Muscle layer of duodenum (tissue), 2 donors: Measurements from ENCODE around the gene ZBTB20.

ENCODE experiments used
- H3K27ac ChIP-seq: one replicate; pipeline ENCODE4 v1.7.0; 2013; ENCODE audit warnings: mild to moderate bottlenecking, low read length
- H3K27me3 ChIP-seq: one replicate; pipeline ENCODE4 v1.7.0; 2013; ENCODE audit warnings: low read depth, mild to moderate bottlenecking, control low read depth, low read length
- H3K36me3 ChIP-seq, 2 donors: one replicate each; pipeline ENCODE4 v1.7.0; 2013; ENCODE audit warnings: low read length in 2 of 2, control low read depth in 1 of 2, mild to moderate bottlenecking in 1 of 2; ENCODE audit not compliant: insufficient read depth in 2 of 2, control insufficient read depth in 1 of 2
- H3K4me1 ChIP-seq, 2 donors: one replicate each; pipeline ENCODE4 v1.7.0; 2013; ENCODE audit warnings: low read length in 2 of 2, mild to moderate bottlenecking in 2 of 2, control low read depth in 1 of 2, moderate library complexity in 1 of 2; ENCODE audit not compliant: insufficient read depth in 2 of 2, control insufficient read depth in 1 of 2
- H3K4me3 ChIP-seq, 2 donors: one replicate each; pipeline ENCODE4 v1.7.0; 2013; ENCODE audit warnings: low read length in 2 of 2, low read depth in 1 of 2, mild to moderate bottlenecking in 1 of 2
- H3K9me3 ChIP-seq, 2 donors: one replicate each; pipeline ENCODE4 v1.7.0; 2013; ENCODE audit warnings: low read length in 2 of 2, control low read depth in 1 of 2, mild to moderate bottlenecking in 1 of 2; ENCODE audit not compliant: control insufficient read depth in 1 of 2
- donor health status: healthy.

The ZBTB20 gene

GRCh38 chr3:114878114-114878839, 268.8 kb downstream of the ZBTB20 start:
- Histone ChIP-seq H3K27ac (no peak overlapping the region), H3K36me3 (no peaks in the 10 kb centered on the region), H3K27me3 (no peaks in the 10 kb centered on the region), H3K4me3 (no peak overlapping the region), H3K4me1 (peaks cover 9 to 42% of the 10 kb centered on the region in 2 donors), H3K9me3 (no peaks in the 10 kb centered on the region)

- H3K9me3 ChIP-seq = no peaks in the 10 kb centered on the region
- H3K27ac ChIP-seq = no peak overlapping the region
- no peak overlapping the region for H3K4me3 ChIP-seq
- H3K27me3 ChIP-seq = no peaks in the 10 kb centered on the region
- H3K36me3 ChIP-seq = no peaks in the 10 kb centered on the region
- H3K4me1 ChIP-seq = peaks cover 9 to 42% of the 10 kb centered on the region in 2 donors
Observed at GRCh38 chr3:114877378-114878113, 269.5 kb downstream of the ZBTB20 start.

DNA sequence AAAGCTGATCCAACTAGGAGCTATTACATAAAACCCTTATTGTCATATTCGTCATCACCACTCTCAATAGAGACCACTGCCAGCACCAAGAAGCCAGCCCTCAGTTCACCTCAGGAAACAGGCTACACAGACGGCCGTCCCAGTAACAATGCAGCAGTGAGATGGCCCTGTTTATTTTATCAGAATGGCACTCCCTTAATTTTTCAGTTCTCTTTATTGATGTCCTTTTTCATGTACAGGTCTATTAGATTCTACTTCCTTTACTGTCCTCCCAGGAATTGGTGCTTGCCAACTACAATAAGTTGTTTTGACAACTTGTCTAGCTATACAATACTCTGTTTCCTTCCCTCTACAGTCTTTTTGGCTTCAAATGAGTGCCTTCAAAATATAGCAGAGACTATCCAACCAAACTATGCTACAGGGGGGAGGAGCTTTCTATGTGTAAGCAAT, 272.5 kb downstream of the ZBTB20 start:
- Histone ChIP-seq H3K36me3 (no peaks in the 10 kb centered on the region), H3K27me3 (no peaks in the 10 kb centered on the region), H3K4me1 (peaks cover 9 to 32% of the 10 kb centered on the region in 2 donors), H3K27ac (no peak overlapping the region), H3K4me3 (no peak overlapping the region), H3K9me3 (no peaks in the 10 kb centered on the region)

- H3K27ac ChIP-seq = no peak overlapping the region
- no peaks in the 10 kb centered on the region for H3K27me3 ChIP-seq
- H3K9me3 ChIP-seq = no peaks in the 10 kb centered on the region
- no peaks in the 10 kb centered on the region for H3K36me3 ChIP-seq
- peaks cover 6 to 23% of the 10 kb centered on the region in 2 donors for H3K4me1 ChIP-seq
- H3K4me3 ChIP-seq = no peak overlapping the region
Observed at GRCh38 chr3:114873591-114873990, 273.5 kb downstream of the ZBTB20 start.

- no peak overlapping the region for H3K27ac ChIP-seq
- no peaks in the 10 kb centered on the region for H3K27me3 ChIP-seq
- H3K9me3 ChIP-seq = no peaks in the 10 kb centered on the region
- H3K36me3 ChIP-seq = no peaks in the 10 kb centered on the region
- H3K4me3 ChIP-seq = no peak overlapping the region
- H3K4me1 ChIP-seq = peaks cover 6 to 14% of the 10 kb centered on the region in 2 donors
Observed at GRCh38 chr3:114872588-114872987, 274.5 kb downstream of the ZBTB20 start.

DNA sequence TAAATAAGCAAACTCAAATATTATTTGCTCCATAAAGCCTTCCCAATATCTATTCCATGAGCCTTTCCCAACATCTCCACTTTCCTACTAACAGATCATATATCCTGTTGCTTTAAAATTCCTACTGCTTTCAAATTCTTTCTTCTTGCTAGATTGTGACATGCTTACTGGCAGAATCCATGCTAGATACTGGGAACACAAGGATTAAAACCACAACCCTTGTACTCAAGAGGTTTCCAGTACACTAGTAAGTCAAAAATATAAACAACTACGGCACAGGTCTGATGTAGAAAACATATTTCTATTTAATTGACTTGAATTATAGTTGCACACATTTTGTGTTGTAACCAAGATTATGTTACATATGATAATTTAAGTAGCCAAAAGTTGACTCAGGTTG, 275.0 kb downstream of the ZBTB20 start:
- peaks cover 6 to 14% of the 10 kb centered on the region in 2 donors for H3K4me1 ChIP-seq
- no peaks in the 10 kb centered on the region for H3K36me3 ChIP-seq
- H3K27me3 ChIP-seq = no peaks in the 10 kb centered on the region
- H3K27ac ChIP-seq = no peak overlapping the region
- no peaks in the 10 kb centered on the region for H3K9me3 ChIP-seq
- H3K4me3 ChIP-seq = no peak overlapping the region

DNA sequence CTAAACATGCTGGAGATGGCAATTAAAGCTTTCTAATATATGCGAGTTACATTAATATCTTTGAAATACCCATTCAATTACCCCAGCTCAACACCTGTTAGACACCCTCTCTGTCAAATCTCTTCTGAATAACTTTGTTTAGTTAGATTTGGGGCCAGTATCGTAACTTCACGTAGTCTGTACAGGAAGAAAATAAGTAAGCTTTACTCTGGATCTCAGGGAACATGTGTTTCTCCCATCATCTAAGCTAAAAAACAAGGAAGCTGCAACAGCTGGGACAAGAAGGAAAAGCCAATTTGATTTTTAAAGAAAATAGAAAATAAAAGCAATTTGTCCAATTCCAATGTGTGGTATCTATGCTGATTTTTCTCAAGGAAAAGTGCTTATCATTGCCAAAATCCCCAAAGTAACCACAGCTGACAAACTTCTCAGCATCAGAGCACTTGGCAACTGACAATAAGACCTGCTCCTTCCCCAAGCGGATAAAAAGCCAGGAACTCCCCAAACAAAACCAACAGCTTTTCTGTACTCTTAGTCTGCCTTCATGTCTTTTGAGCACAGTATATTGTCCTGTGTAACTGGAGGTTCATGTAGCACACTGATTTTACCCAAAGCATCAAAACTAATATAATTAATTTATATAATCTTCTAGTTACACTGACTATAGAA, 279.1 kb downstream of the ZBTB20 start:
- no peak overlapping the region for H3K4me3 ChIP-seq
- H3K4me1 ChIP-seq = peaks cover 0 to 4% of the 10 kb centered on the region in 2 donors
- no peaks in the 10 kb centered on the region for H3K36me3 ChIP-seq
- H3K27me3 ChIP-seq = no peaks in the 10 kb centered on the region
- H3K27ac ChIP-seq = no peak overlapping the region
- no peaks in the 10 kb centered on the region for H3K9me3 ChIP-seq

- H3K4me1 ChIP-seq = peaks cover 0 to 4% of the 10 kb centered on the region in 2 donors
- no peak overlapping the region for H3K27ac ChIP-seq
- no peak overlapping the region for H3K4me3 ChIP-seq
- no peaks in the 10 kb centered on the region for H3K36me3 ChIP-seq
- H3K27me3 ChIP-seq = no peaks in the 10 kb centered on the region
- no peaks in the 10 kb centered on the region for H3K9me3 ChIP-seq
Observed at GRCh38 chr3:114867359-114867758, 279.7 kb downstream of the ZBTB20 start.

DNA sequence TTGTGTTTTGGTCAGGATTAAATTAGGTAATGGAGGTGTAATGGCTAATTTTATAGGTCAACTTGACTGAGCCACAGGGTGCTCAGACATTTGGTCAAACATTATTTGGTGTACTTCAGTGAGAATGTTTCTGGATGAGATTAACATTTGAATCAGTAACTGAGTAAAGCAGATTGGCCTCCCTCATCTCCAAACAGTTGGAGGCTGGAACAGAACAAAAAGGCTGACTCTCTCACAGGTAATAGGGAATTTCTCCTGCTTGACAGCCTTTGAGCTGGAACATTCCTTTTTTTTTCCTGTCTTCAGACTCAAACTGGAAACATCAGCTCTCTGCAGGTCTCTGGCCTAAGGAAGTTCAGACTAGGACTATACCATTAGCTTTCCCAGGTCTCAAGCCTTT, 280.7 kb downstream of the ZBTB20 start:
- no peak overlapping the region for H3K27ac ChIP-seq
- no peaks in the 10 kb centered on the region for H3K9me3 ChIP-seq
- H3K36me3 ChIP-seq = no peaks in the 10 kb centered on the region
- H3K4me3 ChIP-seq = no peak overlapping the region
- H3K4me1 ChIP-seq = no peaks in the 10 kb centered on the region
- no peaks in the 10 kb centered on the region for H3K27me3 ChIP-seq

GRCh38 chr3:114864970-114865369, 282.1 kb downstream of the ZBTB20 start:
- Histone ChIP-seq H3K27ac (no peak overlapping the region), H3K9me3 (no peaks in the 10 kb centered on the region), H3K27me3 (no peaks in the 10 kb centered on the region), H3K4me3 (no peak overlapping the region), H3K36me3 (no peaks in the 10 kb centered on the region), H3K4me1 (no peaks in the 10 kb centered on the region)

DNA sequence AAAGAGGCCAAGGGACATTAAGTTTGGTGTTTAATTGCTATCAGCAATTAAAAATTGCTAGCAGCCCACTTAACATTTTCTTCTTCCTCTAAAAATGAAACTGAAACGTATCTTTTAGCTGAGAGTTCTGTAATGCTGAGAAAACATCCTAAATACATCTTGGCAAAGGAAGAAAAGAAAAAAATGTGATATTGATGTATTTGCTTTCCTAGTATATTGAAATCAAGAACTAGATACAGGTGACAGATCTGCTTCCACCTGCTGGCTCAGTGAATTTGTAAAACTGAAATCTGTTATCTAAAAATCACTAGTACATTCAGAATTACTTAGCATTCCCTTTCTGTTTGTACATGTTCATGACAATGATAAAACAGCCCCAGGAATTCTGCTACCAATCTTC, 283.2 kb downstream of the ZBTB20 start:
- no peaks in the 10 kb centered on the region for H3K36me3 ChIP-seq
- peak overlapping the region; percentile 27 to 56 for H3K4me3 ChIP-seq
- peak overlapping the region; percentile 58 for H3K27ac ChIP-seq
- no peaks in the 10 kb centered on the region for H3K27me3 ChIP-seq
- no peaks in the 10 kb centered on the region for H3K9me3 ChIP-seq
- no peaks in the 10 kb centered on the region for H3K4me1 ChIP-seq
